GM19324 (cell line): ENCODE results near the gene CCT7.
"Not testable (repeated sequence)": the region's sequence is repeated elsewhere in the genome, so short reads cannot be mapped to it uniquely, and the experiment has no call there.

Experiments
- ATAC-seq: cut with Tn5 transposase; IDR thresholded peaks from one replicate; pipeline ENCODE4 v1.9.1; 2021; ENCODE audit warnings: mild to moderate bottlenecking, moderate library complexity; ENCODE audit not compliant: unreplicated experiment, low FRiP score

CCT7 gene

GRCh38 chr2:73233932-73234832 is at the start of gene CCT7:
Gene CCT7 (plus strand): TSS chr2:73234308. CDS start chr2:73234379, 71 bp downstream.
- ATAC-seq, result peak; percentile 63

DNA sequence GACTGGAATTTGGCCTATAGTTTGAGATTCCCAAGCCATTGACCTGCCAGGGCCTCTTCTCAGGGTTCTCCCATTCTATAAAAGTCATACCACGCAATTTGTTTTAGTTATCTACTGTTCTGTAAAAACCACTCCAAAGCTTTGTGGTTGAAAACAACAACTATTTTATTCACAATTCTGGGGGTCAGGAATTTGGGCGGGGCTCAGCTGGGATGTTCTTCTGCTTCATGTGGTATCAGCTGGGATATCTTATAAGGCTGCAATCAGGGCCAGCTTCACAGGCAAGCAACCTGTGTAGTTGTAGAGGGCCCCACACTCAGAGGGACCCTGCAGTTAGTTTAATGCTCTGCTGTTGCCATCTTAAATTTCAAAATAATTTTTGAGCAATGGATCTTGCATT is 48.1 kb upstream of the CCT7 start:
- ATAC-seq, result no peak

GRCh38 chr2:73187549-73187948 is 46.6 kb upstream of the CCT7 start:
- ATAC-seq, result no peak

- ATAC-seq, result no peak
Measured at GRCh38 chr2:73197579-73197978, 36.5 kb upstream of the CCT7 start.

GRCh38 chr2:73200281-73200680 is 33.8 kb upstream of the CCT7 start:
- ATAC-seq, result not testable (repeated sequence)

DNA sequence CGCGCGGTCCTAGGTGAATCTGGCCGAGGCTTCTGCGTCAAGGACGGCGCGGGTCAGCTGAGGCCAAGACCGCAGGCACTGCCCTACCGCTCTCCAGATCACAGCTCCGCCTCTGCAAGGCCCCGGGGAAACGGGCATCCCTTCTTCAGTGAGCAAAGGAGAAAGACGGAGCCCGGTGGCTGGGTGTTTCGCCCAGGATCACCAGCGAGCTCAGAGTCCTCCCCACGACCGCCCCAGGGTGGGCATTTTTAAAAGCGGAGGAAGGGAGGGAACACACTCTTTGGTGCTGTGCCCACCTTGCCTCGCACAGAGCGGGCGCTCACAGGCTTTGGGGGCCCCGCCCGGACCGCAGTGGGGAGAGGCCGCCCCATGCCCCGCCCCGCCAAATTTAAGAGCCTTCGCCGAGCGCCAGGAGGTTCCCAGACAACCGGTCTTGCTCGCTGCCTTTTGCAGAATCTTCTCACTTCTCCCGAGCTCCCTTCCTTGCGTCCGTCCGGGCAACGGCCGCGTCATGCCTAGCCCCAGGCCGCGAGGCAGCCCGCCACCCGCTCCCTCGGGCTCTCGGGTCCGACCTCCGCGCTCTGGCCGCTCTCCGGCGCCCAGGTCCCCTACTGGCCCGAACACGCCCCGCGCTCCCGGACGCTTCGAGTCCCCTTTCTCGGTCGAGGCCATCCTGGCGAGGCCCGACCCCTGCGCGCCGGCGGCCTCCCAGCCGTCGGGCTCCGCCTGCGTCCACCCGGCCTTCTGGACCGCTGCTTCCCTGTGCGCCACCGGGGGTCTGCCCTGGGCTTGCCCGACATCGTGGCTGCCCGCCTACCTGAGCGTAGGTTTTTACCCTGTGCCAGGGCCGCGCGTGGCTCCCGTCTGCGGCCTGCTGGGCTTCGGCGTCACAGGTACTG is 31.7 kb upstream of the CCT7 start, which contains the start of gene NOTO:
Gene NOTO, plus strand, starts transcription at position 419 of the 899 bp plus-strand sequence. Its CDS starts 93 bp downstream, at position 512.
- ATAC-seq, result no peak

DNA sequence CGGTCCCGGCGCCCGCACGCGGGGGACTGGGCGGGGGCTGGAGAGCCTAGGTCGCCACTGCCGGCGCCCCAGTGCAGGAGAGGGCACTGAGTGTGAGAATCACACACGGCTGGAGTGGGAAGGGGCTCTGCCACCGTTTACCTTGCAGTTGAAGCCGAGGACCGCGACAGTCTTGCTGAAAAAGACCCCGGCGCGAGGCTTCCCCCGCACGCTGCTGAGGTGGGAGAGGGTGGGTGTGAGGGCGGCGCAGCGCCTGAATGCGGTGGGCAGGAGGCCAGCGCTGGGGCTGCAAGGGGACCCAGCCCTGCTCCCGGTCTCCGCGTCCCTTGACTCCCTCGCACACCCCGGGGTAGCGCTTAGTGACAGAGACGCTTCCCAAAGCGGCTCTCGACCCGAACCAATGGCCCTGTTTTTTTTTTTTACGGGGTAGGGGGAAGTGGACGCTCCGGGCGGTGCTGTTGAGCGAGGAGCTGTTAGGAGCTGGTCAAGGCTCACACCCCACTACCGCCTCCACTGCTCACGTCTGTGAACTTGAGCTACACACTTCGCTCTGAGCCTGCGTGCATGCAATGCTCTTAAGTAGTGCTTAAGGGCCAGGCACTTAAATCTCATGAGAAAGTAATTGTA is 30.9 kb upstream of the CCT7 start:
- no peak for ATAC-seq

DNA sequence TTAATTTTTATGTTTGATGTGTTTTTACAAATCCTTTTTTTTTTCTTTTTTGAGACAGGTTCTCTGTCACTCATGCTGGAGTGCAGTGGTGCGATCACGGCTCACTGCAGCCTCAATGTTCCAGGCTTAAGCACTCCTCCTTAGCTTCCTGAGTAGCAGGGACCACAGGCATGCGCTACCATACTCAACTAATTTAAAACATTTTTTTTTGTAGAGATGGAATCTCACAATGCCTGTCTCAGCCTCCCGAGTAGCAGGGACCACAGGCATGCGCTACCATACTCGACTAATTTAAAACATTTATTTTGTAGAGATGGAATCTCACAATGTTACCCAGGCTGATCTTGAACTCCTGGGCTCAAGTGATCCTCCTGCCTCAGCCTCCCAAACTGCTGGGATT is 28.5 kb upstream of the CCT7 start:
- no peak for ATAC-seq

DNA sequence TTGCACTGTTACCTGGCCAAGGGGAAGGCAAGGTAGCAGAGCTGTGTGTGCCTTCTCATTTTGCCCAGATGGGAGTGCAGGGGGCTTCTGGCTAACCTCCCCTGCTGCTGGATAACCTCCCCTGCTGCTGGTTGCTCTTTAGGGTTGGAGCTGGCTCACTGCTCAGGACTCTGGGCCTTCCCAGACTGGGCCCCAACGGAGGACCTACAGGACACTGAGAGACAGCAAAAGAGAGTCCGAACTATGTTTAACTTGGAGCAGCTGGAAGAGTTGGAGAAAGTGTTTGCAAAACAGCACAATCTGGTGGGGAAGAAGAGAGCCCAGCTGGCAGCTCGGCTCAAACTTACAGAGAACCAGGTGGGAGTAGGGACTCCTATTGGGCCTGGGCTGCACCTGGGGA is 25.9 kb upstream of the CCT7 start:
- no peak for ATAC-seq

DNA sequence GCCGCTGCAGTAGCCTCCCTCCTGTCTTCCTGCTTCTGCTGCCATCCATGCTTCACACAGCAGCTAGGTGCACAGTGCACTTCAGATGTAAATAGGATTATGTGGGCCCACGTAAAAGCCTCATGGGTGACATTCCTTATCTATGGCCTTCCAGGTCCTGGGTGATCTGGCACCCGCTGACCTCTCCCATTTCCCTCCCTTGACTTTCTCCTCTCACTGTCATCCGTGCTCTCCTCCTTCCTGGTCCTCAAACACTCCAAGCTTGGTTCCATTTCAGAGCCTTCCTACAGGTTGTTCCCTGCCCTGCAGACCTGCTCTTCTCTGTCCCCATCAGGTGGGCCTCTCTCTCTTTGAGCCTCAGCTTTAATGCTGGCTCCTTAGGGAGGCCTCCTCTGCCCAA is 24.1 kb upstream of the CCT7 start:
- ATAC-seq, result no peak

- ATAC-seq, result no peak
Measured at GRCh38 chr2:73210696-73211095, 23.4 kb upstream of the CCT7 start.

- ATAC-seq, result no peak
Measured at GRCh38 chr2:73212098-73212447, 22.0 kb upstream of the CCT7 start.

DNA sequence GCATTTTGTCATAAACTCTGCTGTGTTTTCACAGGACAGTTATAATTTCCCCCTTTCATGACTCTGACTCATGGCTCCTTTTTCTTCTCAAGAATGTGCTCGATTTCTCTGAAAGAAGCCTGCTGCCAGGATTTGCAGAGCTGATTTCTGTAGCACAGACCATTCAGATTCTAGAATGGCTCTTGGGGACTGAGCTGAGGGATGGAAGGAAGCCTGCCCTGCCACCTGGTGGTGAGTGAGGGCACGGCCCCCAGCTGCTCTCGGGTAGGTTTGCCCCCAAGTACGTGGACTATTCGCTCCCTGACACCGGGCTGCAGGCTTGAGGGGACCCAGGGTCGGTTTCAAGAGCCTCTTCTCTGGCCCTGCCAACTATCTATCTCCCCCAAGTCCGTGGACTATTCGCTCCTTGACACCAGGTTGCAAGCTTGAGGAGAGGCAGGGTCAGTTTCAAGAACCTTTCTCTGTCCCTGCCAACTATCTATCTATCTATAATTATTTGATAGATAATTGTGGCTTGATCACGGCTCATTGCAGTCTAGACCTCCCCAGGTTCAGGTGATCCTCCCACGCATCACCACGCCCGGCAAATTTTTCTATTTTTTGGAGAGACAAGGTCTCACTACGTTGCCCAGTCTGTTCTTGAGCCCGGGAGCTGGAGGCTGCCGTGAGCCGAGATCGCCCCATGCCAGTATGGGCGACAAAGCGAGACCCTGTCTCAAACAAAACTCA is 21.5 kb upstream of the CCT7 start:
- no peak for ATAC-seq

DNA sequence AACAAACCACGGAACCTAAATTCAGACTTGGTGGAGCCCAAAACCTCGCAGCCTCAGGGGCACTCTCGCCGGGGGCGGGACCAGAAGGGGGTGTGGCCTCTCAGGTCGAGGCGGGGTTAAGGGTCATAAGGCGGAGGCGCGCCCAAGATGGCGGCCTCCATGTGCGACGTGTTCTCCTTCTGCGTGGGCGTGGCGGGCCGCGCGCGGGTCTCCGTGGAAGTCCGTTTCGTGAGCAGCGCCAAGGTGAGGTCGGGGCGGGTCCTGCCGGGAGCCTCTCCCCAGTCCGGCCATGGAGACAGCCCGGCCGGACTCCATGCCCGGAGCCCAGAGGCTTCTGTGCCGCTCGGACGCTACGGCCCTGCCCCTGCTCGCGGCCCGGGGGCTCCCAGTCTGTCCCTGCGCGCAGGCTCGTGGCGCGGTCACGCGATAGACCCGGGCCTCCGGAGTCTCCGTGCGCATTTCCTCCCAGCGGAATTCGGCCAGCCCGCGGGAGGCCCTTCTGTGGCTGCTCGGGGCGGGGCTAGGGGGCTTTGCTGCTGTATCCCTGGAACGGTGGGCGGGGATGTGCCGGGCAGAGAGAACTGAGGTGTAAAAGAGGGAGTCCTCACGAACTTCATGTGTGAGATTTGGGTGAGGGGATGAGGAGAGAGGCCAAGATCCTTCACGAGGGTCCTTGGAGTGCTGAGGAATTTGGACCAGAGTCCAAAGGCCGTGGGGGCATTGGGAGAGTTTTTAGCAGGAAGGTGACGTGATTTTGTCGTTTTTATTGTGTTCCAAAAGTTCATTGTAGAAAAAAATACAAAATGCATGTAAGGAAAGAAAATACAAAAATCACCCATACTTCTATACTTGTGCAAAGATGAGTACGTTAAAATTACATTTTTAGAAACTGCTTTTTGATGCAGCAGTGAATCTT is 19.7 kb upstream of the CCT7 start, which contains the start of gene SMYD5:
Gene SMYD5, plus strand, starts transcription at position 126 of the 916 bp plus-strand sequence. Its CDS starts 22 bp downstream, at position 148.
- peak; percentile 90 for ATAC-seq

DNA sequence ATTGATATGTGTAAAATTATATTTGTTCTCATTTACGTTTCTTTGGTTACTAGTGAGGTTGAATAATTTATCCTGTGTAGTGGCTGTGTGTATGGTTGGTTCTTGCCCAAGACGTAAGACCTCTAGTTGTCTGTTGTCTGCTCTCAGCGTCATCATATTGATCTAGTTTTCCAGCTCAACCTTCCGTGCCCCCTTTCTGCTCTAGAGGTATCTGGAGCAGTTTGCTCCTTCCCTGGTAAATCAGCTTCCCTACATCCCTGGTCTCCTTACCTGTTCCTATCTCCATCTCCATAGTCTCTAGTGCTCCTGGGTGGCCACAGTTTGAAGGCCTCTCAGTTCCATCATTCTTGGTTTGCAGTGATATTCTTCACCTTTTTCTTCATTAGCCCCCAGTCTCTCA is 18.9 kb upstream of the CCT7 start:
- no peak for ATAC-seq

DNA sequence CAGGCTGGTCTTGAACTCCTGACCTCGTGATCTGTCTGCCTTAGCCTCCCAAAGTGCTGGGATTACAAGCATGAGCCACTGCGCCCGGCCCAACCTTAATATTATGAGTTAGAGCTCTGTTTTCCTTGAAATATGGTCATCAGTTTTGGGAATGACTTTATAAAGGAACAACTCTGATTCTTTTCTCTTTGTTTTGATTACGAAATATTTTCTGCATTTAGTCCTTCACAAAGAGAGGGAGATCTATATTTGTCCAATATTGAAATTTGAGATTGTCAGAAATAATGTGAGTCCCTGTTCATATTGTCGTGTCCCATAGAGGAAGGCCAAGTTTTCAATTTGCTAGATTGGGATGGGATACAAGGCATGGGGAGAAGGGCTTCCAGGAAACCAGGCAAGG is 16.9 kb upstream of the CCT7 start:
- ATAC-seq, result no peak

- no peak for ATAC-seq
Measured at GRCh38 chr2:73217826-73218225, 16.3 kb upstream of the CCT7 start.

DNA sequence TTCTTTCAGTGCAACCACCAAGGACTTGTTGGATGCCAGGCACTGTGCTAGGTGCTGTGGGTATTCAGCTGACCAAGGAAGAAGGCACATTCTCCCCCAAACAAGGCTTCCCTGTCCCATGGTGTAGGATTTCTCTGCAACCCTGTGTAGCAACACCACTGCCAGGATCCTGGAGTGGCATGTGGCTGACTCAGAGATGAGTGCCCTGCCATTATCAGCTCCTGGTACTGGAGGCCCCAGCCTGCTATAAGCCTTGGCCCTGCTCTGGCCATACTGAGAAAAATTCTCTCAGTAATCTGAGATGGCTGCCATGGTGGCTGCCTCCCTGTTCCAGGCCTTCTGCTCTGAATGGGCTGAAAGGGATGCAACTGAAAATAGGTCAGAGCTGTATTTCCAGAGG is 15.8 kb upstream of the CCT7 start:
- ATAC-seq, result no peak

DNA sequence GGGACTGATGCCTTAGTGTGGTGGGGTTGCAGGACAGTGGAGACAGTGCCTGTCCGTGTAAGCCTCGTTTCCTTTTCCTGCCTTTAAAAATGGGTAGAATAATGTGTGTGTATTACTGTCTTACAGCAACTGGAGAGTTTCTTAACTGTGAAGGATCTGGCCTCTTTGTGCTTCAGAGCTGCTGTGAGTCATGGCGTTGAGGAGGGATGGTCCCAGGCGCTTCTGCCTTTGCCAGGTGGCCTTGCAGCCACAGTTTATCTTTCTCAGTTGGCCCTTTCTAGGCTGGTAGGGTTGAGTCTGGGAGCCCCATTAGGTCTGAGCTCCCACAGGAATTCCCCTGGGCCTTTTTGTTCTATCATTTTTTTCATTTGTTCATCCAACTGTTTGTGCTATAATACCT is 10.3 kb upstream of the CCT7 start:
- ATAC-seq, result no peak
